NCI-H2227 treated with DMSO at 0.1 percent for 48 hours (cell line): Measurements from ENCODE around the gene SERPINA6.
A peak's percentile ranks its signal among the peaks of the same experiment; 100 is the strongest.
"Not testable (repeated sequence)": the region's sequence is repeated elsewhere in the genome, so short reads cannot be mapped to it uniquely, and the experiment has no call there.

Source experiments
- DNase-seq: peaks from one replicate; lab custom pipeline; 2025; lab: John Stamatoyannopoulos, UW

SERPINA6 gene

GRCh38 chr14:94322648-94323570, at the start of gene SERPINA6:
Gene SERPINA6, minus strand, starts transcription at chr14:94323336. Its CDS starts 8,688 bp downstream, at chr14:94314648.
- peak; percentile 15 for DNase-seq

- DNase-seq: no peak
Observed at GRCh38 chr14:94372021-94372605, 49.0 kb upstream of the SERPINA6 start.

- no peak for DNase-seq
Observed at GRCh38 chr14:94370524-94370910, 47.4 kb upstream of the SERPINA6 start.

- DNase-seq: not testable (repeated sequence)
Observed at GRCh38 chr14:94369766-94370523, 46.8 kb upstream of the SERPINA6 start.

GRCh38 chr14:94368956-94369355, 45.8 kb upstream of the SERPINA6 start:
- DNase-seq: no peak

- DNase-seq: no peak
Observed at GRCh38 chr14:94368243-94368590, 45.1 kb upstream of the SERPINA6 start.

- DNase-seq: no peak
Observed at GRCh38 chr14:94367347-94368242, 44.5 kb upstream of the SERPINA6 start.

GRCh38 chr14:94366146-94366915, 43.2 kb upstream of the SERPINA6 start, which contains the start of gene SERPINA2:
Gene SERPINA2, minus strand, starts transcription at chr14:94366698.
- no peak for DNase-seq

- DNase-seq: no peak
Observed at GRCh38 chr14:94365624-94366023, 42.5 kb upstream of the SERPINA6 start.

GRCh38 chr14:94364964-94365363, 41.8 kb upstream of the SERPINA6 start:
- DNase-seq: no peak

- DNase-seq: no peak
Observed at GRCh38 chr14:94364037-94364436, 40.9 kb upstream of the SERPINA6 start.

GRCh38 chr14:94363151-94363624, 40.1 kb upstream of the SERPINA6 start:
- DNase-seq: no peak

- DNase-seq: no peak
Observed at GRCh38 chr14:94362614-94363133, 39.5 kb upstream of the SERPINA6 start.

GRCh38 chr14:94361682-94362081, 38.5 kb upstream of the SERPINA6 start:
- no peak for DNase-seq

- no peak for DNase-seq
Observed at GRCh38 chr14:94360945-94361565, 37.9 kb upstream of the SERPINA6 start.

GRCh38 chr14:94357166-94357565, 34.0 kb upstream of the SERPINA6 start:
- DNase-seq: no peak

- DNase-seq: no peak
Observed at GRCh38 chr14:94356379-94357056, 33.4 kb upstream of the SERPINA6 start.

GRCh38 chr14:94355191-94355794, 32.2 kb upstream of the SERPINA6 start:
- no peak for DNase-seq

- no peak for DNase-seq
Observed at GRCh38 chr14:94354638-94355185, 31.6 kb upstream of the SERPINA6 start.
